Measurements from ENCODE around the gene SERPINH1.

The SERPINH1 gene

DNA sequence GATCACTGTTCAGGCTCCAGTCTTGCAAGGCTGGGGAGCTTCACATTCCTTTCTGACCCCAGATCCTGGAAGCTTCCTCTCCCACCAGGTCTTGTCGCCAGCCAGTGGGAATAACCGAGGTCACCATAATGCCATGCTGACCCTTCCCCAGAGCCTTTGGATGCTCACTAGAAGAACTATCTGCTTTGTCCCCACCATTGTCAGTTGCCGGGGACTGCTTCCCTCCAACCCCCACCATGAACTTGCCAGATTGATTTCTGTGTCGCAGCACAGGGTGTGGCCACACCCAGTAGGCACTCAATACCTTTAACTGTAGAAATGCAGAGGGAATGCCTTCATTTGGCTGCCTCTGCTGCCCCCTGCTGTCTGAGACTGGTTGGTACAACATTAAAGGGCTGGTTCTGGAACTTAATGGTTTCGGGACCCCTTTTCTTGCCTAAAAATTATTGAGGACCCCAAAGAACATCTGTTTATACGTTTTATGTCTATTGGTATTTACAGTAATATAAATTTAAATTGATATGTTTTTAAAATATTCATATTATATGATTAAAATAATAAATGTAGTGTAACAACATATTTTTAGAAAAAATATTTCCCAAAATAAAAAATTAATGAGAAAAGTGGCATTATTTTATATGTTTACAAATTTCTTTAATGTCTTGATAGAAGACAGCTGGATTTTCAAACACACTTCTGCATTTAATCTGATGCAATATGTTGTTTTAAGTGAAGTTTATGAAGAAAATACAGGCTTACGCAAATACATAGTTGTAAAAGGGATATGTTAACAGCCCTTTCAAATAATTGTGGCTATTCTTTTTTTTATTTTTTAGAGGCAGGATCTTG lies 29.6 kb upstream of the SERPINH1 start:
- DNase-seq (ENCODE audit: low read depth): no peak

DNA sequence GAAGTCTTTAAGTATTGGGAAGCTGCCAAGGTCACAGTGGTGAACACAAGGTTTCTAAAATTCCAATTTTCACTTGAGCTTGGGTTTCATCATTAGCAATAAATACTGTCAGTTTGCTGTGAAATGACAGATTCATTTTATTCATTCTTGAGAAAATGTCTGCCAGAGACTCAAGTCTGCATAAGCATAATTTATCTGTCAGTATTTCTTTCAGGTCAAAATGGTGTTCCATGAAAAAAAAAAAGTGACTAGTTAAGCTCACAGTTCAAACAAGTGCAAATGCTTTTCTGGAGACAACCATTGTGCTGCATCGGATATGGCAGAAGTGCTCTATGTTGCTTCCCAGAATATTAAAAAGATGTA lies 28.2 kb upstream of the SERPINH1 start:
- no peak for DNase-seq (ENCODE audit: low read depth)

GRCh38 chr11:75534259-75535069 lies 27.6 kb upstream of the SERPINH1 start:
- no peak for DNase-seq (ENCODE audit: low read depth)

GRCh38 chr11:75535071-75535470 lies 27.0 kb upstream of the SERPINH1 start:
- no peak for DNase-seq (ENCODE audit: low read depth)

DNA sequence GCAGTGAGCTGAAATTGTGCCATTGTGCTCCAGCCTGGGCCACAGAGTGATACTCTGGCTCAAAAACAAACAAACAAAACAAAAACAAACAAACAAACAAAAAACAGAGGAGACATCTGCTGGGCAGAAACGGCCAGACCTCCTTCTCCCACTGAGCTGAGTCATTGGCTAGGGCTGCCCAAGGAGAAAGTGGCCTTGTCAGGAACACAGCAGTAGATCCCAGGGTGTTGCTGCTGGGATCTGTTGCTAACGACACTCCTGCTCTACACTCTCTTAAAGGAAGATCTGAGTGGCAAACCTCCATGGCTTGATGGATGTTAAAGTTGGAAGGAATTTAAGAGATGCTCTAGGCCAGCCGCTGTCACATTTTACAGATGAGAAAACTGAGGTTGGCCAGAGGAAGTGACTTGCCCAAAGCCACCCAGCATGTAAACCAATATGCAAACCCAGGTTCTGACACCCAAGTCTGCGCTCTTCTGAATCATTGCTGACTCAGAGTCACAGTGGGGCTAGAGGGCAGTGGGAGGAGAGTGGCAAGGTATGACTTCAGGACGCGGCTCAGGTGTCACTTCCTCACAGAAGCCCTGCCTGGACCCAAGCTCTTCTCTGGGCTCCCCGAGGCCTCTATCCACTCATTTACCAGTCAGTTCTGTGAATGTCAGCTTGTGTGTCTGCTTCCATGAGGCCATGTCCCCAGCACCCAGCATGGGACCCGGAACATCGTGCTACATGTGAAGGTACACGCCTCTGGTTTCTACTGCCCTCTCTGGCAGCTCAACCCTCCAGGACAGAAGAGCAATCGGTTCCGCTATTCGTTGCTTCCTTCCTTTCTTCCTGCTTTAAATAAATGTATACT lies 25.0 kb upstream of the SERPINH1 start:
- no peak for DNase-seq (ENCODE audit: low read depth)

DNA sequence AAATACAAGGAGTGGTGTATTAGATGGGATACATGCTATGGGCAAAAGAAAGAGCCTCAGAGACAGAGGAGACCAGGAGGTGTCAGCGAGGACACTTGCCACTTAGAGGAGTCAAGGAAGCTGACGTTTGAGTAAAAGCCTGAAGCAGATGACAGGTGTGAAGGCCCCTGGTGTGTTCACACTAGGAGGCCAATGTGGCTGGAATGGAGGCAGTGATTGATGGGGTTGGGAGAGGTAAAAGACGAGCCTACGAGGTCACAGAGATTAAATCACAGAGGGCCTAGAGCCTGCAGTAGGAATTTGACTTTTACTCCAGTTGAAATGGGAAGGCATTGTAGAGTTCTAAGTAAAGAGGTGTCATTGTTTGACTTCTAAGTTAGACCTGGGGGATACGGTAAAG lies 24.3 kb upstream of the SERPINH1 start:
- DNase-seq (ENCODE audit: low read depth): no peak

DNA sequence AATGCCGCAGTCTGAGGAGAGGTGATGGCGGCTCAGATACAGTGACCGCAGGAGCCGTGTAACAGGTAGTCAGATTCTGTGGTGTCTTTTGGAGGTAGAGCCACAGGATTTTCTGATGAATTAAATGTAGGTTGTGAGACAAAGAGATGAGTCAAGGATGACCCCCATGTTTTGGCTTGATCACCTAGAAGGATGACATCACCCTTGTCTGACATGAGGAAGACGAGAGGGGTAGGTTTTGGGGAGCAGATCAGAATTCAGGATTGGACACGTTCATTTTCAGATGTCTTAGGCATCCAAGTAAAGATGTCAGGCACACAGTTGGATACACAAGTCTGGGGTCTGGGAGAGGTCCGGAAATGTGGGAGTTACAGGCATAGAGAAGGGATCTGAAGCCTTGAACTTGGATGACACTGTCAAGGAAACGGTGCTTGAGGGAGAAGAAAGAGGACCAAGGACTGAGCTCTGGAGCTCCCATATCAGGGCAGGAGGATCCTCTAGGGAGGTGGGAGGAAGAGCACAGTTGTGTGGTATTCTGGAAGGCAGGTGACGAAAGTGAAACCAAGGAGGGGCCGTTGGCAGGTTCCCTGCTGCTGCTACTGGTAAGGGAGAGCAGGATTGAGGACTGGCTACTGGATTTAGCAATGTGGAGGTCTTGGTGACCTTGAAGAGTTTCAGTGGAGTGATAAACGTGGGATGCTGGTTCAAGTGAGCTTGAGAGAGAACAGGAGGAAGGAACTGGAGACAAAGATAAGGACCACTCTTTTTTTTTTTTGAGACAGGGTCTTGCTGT lies 23.7 kb upstream of the SERPINH1 start:
- no peak for DNase-seq (ENCODE audit: low read depth)

DNA sequence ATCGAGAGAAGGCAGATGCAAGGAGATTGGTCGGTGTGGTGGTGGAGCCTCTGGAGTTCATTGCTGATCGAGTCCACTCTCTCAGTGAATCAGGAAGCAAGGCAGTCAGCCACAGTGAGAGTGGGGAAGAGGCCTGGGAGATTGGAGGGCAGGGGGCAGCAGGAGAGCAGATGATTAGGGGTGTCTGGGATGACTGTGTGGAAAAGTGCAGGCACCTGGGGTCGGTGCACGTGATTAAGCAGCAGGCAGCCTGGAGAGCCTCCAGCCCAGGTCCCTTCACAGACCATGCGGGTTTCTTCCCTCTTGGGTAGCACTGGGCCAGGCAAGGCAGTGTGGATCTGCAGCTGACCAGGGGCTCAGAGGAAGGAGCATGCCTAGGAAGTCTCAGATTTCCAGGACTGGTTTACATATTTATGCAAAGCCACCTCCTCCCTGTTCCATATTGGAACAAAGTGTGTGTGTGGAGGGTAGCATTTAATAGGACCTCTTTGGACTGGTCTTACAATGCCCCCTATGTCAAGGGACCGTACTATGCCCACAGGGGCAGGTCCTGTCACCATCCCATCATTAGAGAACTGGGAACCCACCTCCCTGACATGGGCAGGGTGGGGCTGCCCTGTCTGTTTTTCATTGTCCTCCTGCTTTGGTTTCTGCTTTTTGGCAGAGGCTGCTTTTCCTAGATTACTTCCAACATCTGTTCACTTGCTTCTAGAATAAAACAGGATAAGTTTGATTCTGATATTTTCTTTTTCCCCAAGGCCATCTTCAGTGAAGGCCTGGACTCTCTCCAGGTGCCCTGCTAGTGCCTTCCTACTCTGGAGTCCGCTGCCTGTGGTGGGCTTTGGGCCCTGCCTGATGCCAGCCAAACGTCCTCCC lies 22.4 kb upstream of the SERPINH1 start:
- DNase-seq (ENCODE audit: low read depth): no peak

DNA sequence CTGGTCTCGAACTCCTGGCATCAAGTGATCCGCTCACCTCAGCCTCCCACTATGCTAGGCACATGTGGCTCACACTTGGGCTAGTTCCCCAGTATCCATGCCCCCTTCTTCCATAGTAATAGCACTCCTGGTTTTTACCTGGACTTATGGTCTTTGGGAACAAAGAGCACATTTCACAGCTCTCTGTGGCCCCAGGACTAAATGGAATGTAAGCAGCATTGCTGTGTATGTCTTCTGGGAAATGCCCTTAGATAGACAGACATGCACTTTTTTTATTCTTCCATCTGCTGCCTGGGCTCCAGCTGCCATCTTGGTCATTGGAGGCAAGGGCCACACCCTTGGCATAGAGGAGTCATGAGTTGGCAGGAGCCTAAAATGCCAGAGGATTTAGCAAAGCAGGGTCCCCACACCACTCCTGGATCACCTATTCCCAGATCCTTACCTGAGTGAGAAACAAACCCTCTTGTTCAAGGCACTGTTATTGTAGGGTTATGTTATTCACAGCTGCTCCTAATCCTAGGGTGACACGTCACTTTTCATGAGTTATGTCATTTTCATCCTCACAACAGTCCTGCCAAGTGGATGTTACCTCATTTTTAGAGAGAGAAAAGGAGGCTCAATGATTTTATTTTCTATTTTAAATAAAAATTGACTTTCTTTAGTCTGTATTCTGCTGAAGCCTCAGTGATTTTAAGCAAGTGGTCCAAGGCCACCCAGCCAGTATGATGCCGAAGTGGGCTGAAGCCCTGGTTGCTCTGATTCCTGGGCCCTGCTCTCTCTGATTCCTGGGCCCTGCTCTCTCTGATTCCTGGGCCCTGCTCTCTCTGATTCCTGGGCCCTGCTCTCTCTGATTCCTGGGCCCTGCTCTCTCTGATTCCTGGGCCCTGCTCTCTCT lies 20.6 kb upstream of the SERPINH1 start:
- no peak for DNase-seq (ENCODE audit: low read depth)

DNA sequence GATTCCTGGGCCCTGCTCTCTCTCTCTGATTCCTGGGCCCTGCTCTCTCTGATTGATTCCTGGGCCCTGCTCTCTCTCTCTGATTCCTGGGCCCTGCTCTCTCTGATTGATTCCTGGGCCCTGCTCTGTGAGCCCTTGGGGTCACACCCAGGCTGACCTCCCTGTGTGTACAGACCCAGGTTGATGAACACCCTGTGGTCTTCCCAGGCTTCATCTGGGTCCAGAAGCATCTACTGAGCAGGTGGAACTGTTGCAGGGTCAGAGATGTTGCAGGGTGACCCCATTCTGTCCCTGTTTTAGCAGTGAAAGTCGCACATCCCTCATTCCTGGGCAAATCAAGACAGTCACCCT lies 20.0 kb upstream of the SERPINH1 start:
- no peak for DNase-seq (ENCODE audit: low read depth)

DNA sequence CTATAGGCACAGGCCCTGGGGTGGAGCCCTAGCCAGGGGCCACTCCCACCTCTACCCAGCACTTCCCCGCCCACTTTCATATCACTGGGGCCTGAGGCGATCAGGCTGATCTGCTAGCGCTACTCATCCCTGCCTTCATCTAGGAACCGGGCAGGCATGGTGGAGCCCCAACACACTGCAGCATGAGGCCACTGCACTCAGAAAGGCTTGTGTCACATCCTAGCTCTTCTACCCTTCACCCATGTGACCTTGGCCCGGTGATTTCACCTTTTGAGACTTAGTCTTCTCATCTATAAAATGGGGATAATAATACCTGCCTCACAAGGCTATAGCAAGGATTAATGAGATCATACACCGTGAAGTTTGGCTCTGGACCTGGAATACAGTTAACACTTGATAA lies 18.2 kb upstream of the SERPINH1 start:
- DNase-seq (ENCODE audit: low read depth): no peak

- DNase-seq (ENCODE audit: low read depth): no peak
Observed at GRCh38 chr11:75547177-75547576, 14.9 kb upstream of the SERPINH1 start.

DNA sequence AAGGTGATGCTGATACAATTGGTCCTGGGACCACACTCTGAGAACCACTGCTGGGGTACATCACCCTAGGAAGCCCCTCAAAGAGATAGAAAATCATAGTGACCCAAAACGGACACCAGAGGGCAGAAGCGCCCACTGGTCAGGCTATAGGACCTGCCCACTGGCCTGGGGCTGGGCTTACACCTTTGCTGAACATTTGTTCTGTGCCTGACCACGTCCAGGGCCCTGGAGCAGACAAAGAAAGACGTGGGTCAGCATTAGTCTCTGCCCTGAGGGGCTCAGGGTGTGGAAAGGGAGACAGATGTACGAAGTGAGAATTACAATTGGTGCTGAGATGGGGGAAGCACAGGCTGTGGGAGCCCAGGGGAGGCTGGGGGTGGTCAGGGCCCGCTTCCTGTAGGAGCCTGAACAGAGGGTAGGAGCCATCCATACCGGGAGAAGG lies 14.4 kb upstream of the SERPINH1 start:
- no peak for DNase-seq (ENCODE audit: low read depth)

DNA sequence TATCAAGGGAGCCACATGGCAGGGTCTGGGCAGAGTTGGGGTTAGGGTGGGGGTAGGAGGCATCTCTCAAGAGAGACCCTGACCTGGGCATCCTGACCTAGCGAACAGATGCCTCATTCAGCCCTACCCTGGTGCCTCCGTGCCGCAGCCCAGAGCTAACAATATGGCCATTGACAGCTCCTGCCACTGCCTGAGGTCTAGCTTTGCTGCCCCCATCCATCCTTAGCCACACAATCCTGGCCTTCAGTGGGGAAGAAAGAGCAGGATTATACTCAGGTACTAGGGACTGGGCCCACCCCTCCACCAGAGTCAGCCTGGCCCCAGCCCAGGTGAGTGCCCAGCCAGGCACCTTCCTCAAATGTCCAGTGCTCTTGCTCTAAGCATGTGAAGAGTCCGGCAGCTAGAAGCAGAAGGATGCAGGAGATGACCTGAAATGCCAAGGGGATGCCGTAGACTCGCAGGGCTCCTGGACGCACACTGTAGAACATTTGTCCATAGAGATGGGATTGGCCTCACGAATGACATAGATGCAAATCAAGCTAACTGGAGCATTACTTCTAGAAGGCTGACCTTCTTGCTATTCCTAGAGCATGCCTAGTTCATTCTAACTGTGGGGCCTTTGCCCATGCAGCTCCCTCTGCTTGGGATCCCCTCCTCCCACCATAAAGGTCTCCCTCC lies 13.3 kb upstream of the SERPINH1 start:
- no peak for DNase-seq (ENCODE audit: low read depth)

DNA sequence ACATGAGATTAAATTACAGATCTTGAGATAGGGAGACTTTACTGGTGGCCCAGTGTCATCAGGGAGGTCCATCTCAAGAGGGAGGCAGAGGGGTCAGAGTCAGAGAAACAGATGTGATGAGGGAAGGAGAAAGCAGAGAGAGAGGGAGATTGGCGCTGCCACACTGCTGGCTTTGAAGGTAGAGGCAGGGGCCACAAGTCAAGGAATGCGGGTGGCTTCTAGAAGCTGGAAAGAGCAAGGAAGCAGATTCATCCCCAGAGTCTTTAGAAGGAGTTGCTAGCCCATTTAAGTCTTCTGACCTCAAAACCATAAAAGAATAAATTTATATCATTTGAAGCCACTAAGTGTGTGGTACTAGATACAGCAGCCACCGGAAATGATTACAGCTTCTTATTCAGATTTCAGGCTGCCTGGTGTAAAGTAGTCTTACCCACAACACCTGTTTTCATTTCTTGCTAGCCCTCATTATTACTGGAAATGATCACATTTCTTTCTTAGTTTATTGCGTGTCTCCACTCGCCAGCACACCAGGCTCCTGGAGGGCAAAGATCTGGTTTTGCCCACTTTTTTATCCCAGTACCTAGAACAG lies 12.6 kb upstream of the SERPINH1 start:
- no peak for DNase-seq (ENCODE audit: low read depth)

DNA sequence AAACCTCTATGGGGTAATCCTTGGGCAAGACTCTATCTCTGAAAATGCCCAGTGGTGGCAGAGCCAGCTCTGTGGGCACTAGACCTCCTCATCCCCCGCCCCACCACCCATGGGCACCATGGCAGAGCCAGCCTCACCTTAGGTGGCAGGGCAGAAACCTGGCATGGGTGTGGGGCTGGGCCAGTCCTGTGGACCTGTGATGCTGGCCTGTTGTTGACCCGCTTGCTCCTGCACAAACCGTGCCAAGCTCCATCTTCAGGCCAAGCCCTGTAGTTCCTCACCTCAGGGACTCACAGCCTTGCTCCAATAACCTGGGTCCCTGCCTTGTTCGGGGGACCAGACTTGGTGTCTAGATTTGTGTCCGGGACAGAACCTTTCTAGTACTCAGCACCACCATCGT lies 8.9 kb upstream of the SERPINH1 start:
- DNase-seq (ENCODE audit: low read depth): no peak

- DNase-seq (ENCODE audit: low read depth): no peak
Observed at GRCh38 chr11:75553889-75554257, 8.2 kb upstream of the SERPINH1 start.

- peak; percentile 99 for DNase-seq (ENCODE audit: low read depth)
Observed at GRCh38 chr11:75554258-75555022, 7.6 kb upstream of the SERPINH1 start.

Measured in non-pigmented ciliary epithelial cell (primary cell).